NCI-H524 treated with DMSO at 0.1 percent for 48 hours (cell line): ENCODE results near the gene GDF15.
"Not testable (repeated sequence)": the region's sequence is repeated elsewhere in the genome, so short reads cannot be mapped to it uniquely, and the experiment has no call there.

Source experiments
- DNase-seq: peaks from one replicate; lab custom pipeline; 2025; lab: John Stamatoyannopoulos, UW

Gene GDF15

DNA sequence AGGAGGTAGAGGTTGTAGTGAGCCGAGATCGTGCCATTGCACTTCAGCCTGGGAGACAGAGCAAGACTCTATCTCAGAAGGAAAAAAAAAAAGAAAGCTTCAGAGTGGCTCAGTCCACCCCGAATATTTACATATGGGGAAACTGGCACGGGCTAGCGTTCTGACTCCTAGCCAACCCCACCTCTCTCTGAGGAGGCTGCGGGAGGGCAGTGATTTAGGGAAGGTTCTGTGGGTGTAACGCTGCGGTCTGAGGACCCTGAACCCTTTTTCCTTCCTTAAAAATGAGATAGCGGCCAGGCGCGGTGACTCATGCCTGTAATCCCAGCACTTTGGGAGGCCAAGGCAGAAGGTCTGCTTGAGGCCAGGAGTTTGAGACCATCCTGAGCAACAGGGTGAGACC lies 6.5 kb downstream of the GDF15 start:
- no peak for DNase-seq

DNA sequence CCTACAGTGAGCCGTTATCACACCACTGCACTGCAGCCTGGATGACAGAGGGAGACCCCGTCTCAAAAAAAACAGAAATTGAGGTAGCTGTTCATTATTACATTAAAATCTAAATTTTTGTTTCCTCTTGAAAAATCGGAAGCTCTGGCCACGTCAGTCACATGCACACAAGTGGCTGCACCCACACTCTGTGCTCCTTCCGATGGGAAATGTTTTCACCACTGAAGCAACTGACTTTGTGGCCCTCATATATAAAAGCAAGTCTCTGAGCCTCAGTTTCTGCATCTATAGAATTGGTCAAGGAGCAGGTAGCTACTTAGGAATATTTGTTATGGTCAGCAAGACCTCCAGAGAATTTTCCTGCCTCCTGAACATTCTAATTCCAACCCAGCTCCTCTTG lies 7.0 kb downstream of the GDF15 start:
- DNase-seq = no peak

DNA sequence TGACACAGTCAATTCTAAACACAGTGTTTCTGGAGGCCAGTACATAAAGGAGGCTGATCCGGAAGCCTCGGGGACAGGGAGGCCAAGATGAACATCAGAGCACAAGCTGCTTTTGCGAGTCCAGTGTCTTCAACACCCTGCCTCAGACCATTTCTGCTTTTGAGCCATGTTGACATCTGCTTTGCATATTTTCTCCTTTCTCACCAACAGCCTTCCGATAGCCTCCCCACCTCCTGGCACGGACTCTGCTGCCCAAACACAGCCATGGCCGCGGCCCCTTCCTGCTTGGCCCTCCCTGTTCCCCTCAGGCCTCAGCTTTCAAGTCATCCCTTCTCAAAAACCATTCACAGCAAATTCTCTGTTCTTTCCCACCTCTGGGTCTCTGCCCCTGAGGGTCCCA lies 7.9 kb downstream of the GDF15 start:
- no peak for DNase-seq

DNA sequence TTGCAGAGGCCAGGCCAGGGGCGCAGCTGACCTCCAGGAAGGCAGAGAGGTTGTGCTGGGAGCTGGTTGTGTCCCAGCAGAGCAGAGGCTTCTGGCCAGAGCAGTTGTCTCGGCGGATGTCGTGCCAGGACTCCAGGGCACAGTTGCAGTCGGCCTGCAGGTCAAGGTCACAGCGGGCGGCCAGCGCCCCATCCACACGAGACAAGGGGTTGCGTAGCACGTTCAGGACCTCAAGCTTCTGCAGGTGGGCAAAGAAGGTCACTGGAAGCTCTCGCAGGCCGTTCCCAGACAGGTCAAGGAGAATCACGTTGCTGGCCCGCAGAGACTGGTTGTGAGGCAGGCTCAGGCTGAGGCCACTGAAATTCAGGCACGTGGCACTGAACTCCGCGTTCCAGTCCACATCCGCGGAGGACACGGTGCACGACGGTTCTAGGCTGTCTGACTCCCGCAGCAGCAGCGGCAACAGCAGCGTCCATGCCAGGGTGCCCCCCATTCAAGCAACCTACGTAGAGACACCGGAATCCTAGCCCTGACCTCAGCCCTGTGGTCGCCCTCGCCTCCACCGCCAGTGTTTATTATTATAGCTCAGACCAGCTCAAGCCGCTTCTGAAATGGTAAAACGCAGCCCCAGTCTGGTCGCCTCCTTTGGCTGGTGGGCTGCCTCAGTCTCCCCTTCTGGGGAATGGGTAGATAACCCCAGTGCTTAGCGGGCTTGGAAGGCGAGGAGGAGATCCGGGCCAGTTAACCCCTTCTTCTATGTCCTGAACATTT lies 10.7 kb downstream of the GDF15 start:
- DNase-seq = no peak

DNA sequence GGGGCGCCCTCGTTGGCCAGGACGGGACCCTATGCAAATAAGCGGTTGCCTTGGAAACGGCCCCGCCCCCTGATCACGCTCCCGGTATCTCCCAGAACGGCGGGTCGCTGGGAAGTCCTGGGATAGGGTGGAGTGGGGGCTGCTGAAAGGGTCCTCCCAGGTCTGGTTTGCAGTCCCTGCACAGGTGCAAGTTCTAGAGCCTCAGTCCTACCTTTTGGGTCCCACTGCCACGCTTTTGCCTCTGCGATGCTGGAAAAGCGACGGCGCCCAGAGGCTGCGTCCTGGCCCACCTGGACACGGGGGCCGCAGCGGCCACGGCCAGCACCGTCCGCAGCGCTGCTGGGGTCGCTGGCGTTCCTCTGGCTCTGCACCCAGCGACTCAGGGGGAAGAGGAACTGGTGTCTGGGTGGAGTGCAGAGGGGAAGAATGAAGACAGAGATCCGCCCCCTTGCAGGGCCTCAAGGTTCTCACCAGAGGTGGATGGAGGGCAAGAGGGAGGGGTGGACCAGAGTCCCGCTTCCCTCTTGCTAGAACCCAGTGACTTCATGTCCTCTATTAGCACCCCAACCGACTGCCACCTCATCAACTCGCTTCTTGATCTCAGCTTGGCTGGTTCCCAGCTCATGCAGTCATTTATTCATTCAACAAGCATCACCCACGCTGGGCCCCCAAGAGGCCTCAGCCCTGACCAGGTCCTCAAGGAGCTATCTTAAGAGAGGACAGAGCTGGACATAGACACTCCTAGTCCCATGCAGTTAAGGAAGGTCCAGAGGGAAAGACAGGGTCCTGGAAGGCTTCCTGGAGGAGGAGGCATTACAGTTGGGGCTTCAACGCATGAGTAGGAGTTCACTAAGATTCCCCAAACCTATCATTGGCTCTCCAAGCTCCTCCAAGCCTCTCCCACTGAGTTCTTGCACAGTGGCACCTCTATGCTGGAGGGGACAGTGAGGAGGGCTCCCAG lies 11.6 kb downstream of the GDF15 start, which contains the start of gene LRRC25:
TSS of gene LRRC25 (minus strand) at position 381 of the 961 bp plus-strand sequence. CDS start 659 bp downstream, outside the sequence.
- DNase-seq = no peak

DNA sequence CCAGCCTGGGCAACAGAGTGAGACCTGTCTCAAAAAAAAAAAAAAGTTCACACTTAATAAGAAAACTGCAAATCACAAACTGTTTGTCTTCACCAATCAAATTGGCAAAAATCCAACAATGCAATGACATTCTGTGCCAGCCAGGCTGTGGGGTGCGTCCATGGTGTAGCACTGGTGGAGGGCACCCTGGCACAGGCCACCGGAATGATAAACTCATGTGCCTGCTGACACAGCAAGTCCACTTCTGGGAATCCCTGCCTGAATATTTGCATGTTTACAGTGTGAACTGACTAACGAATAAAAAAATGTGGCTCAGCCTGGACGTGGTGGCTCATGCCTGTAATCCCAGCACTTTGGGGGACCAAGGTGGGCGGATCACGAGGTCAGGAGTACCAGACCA lies 13.1 kb downstream of the GDF15 start:
- DNase-seq = no peak

DNA sequence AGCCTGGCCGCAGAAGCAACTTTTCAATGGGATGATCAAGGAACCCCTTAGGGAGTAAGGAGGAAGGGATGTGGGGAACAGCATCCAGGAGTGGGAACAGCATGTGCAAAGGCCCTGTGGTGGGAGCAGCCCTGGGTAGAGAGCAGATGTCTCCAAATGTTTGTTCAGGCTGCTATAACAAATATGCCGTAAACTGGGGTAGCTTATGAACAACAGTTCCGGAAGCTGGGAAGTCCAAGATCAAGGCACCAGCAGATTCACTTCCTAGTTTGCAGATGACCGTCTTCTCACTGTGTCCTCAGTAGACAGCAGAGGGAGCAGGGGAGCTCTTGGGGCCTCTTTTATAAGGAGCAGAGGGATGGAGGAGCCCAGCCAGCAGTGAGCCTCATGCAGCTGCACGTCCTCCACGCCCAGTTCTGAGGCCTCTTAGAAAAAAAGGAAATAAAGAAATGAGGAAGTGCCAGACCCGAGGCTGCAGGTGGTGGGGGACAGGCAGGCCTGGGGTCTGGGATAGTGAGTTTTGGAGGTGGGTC lies 15.7 kb downstream of the GDF15 start:
- DNase-seq = no peak

DNA sequence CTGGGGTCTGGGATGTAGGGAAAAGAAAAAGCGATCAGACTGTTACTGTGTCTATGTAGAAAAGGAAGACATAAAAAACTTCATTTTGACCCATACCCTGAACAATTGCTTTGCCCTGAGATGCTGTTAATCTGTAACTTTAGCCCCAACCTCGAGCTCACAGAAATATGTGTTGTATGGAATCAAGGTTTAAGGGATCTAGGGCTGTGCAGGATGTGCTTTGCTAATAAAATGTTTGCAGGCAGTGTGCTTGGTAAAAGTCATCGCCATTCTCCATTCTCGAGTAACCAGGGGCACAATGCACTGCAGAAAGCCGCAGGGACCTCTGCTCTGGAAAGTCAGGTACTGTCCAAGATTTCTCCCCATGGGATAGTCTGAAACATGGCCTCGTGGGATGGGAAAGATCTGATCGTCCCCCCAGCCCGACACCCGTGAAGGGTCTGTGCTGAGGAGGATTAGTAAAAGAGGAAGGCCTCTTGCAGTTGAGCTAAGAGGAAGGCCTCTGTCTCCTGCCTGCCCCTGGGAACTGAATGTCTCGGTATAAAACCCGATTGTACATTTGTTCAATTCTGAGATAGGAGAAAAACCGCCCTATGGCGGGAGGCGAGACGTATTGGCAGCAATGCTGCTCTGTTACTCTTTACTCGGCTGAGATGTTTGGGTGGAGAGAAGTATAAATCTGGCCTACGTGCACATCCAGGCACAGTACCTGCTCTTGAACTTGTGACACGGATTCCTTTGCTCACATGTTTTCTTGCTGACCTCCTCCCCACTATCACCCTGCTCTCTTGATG lies 16.7 kb downstream of the GDF15 start:
- DNase-seq = not testable (repeated sequence)

DNA sequence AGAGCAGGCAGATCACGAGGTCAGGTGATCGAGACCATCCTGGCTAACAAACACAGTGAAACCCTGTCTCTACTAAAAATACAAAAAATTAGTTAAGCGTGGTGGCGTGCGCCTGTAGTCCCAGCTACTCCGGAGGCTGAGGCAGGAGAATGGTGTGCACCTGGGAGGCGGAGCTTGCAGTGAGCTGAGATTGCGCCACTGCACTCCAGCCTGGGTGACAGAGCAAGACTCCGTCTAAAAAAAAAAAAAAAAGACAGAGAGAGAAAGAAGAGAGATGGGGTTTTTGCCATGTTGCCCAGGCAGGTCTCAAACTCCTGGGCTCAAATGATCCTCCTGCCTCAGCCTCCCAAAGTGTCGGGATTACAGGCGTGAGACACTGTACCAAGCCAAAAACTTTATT lies 19.8 kb downstream of the GDF15 start:
- DNase-seq = not testable (repeated sequence)

DNA sequence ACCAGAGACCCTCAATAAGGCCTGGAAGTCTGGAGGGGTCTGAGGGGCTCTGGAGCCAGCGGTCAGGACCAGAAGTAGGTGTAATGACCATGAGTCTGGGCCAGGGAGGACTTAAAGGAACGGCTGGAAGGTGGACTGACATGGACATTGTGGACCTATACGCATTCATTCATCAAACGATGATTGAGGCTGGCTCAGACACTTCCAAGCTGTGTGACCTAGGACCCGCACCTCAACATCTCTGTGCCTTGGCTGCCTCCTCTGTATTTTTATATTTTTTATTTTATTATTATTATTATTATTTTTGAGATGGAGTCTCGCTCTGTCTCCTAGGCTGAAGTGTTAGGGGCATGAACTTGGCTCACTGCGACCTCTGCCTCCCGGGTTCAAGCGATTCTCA lies 20.8 kb downstream of the GDF15 start:
- no peak for DNase-seq

DNA sequence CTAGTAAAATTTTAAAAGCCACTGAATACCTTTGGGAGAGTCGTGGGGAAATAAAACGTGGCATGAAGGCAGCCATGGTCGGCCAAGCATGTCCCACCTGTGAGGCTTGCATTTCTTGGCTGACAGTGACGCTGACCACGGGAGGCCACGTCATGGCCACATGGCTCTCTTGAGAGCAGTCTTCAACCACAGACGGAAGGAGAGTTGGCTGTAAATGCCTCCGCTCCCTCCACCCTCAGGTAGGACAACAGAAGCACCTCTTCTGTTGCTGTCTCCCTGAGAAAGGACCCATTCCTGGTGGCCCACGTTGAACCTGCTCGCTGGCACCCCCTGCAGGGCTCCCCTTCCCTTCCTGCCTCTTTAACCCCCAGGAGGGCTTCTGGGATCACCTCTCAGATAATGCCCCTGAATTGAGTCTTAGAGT lies 22.1 kb downstream of the GDF15 start:
- no peak for DNase-seq

DNA sequence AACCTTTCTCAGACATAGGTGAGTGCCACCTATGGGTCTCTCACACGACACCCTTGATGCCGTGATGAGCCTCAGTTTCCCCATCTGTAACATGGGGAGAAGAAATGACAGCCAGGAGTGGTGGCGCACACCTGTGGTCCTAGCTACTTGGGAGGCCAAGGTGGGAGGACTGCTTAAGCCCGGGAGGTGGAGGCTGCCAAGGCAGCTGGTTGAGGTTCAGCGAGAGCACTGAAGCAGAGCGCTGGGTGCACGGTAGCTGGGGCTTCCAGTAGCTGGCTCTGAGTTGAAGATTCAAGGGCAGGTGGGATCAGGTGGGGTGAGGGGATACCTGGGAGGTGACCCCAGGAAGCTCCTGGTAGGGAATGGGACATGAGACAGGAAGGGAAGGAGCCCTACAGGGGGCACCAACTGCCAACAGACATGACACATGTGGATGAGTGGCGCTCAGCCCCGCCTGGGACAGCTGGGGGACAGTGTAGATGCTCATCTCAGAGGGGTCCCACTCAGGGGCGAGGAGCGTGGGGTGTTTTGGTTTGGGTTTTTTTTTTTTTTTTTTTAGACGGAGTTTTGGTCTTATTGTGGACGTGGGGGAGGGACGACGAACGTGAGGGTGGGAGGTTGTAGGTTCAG lies 26.8 kb downstream of the GDF15 start:
- DNase-seq = no peak

DNA sequence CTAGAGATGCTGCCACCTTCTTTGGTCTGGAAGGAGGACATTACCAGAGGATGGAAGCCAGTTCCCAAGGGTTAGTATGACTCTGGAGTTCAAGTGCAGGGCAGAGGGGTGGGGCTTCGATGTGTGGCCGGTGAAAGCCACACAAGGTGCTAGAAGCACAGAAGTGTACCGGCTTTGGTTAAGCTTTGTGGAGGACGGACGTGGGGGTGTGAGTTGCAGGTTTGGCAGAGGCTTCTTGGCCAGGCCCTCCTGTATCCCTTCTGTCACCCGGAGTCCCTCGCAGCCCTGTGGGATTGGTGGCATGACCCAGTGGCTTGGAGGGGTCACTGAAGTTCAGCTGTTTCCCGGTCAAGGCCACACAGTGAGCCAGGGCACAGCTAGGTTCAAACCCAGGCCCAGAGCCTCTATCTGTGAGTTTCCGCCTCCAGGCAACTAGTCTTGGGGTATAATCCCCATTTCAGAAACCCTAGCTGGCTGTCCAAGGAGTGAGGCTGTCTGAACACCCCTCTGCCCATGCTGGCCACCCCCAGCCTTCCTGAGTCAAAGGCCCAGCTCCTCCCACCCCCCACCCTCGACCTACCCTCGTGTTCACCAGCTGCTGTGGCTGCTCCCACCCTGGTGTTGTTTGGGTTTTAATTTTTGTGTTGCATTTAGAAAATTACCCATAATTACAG lies 28.7 kb downstream of the GDF15 start:
- DNase-seq = no peak

DNA sequence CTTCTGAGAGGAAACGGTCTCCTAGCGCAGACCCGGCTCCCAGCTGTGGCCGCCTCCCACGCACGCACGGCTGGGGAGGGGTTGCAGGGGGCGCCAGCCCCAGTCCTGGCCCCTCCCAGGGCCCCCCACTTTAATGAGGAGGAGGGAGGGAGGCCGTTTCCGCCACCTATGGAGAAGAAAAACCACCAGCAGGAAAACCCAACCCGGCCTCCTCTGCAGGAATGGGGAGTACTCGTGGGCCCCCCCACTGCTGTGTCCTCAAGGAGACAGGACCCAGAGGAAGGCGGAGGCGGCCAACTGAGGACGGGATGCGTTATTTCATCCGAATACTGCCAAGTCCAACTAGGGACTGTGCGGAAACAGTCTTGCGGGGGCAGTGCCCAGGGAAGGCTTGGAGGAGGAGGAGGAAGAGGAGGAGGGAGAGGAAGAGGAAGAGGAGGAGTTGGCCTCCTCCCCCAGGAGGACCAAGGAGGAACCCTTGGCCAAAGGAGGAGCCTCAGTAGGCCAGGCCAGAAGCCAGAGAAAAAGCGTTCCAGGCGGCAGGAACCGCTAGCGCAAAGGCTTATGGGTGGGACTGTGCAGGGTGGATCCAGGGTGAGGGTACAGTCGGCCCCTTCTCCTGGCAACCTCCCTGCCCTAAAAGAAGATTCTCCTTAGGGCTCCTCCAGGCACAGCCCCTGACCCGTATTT lies 29.4 kb downstream of the GDF15 start:
- no peak for DNase-seq

DNA sequence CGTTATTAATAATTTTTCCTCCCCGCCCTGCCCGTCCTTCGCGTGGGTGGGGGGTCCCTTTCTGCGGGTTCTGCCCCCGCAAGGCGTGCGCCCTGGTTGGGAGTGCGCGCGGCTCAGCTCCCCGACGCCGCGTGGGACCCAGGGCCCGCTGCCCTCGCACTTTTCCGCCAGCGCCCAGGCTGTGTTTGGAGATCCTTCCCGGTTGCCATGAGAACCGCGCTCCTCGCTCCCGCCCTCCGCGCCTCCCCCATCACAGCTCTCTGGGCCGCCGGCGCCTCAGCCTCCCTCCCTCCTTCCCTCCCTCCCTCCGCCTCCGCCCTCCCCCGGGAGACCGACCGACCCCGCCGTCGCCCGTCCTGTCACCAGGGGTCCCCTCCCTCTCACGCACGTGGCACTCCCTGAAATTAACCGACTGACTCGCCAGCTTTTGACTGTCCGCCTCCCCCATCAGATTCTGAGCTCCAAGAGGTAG lies 30.9 kb downstream of the GDF15 start:
- peak; percentile 43 for DNase-seq

DNA sequence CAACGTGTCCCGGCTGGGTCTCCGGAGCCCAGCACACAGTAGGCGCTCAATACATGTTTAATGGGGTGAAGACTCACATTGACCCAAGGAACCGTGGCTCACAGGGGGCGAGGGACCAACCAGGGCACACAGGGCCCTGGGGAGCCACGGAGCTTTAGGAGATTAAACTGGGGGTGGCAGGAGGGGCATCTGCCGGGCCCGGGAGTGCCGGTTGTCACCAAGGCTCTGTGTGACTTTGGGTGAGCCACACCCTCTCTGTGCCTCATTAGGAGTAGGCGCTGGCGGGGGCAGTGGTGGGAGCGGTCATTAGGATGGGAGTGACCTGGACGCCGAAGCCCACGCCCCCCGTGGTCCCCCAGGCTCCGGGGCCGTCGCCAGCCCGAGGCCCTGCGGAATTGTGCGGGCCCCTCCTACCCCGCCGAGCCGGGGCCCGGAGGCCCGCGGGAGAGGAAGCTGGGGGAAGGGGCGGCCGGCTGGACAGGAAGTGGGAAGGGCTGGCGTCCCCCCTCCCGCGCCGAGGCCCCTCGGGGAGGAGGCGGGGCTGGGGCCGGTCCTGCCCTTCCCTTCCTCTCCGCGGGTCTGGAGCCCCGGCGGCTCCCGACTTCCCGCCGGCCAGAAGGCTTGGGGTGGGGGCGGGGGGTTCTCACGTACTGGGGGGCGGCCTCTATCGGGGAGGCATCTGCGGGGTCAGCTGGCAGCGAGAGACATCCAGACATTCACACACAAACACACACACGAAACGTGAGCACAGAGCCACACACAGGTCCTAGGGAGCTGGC lies 31.5 kb downstream of the GDF15 start:
- no peak for DNase-seq

DNA sequence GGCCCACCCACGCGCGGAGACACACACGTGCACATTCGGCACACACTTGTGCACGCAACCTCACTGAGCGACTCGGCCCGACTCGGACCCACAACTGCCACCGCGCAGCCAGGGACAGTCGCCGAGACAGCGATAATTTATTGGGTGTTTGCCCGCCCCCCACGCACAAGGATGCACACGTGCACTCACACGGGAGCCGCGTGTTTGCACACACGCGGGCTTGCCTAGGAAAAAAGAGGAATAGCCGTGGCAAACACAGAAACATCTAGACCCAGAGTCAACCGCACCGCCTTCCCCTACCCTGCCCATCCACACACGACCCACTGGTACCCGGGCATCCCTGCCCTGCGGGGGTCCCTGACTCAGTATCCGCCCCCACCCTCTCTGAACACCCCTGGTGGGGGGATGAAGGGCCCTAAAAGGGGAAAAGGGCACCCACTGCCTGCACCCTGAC lies 32.1 kb downstream of the GDF15 start:
- no peak for DNase-seq

DNA sequence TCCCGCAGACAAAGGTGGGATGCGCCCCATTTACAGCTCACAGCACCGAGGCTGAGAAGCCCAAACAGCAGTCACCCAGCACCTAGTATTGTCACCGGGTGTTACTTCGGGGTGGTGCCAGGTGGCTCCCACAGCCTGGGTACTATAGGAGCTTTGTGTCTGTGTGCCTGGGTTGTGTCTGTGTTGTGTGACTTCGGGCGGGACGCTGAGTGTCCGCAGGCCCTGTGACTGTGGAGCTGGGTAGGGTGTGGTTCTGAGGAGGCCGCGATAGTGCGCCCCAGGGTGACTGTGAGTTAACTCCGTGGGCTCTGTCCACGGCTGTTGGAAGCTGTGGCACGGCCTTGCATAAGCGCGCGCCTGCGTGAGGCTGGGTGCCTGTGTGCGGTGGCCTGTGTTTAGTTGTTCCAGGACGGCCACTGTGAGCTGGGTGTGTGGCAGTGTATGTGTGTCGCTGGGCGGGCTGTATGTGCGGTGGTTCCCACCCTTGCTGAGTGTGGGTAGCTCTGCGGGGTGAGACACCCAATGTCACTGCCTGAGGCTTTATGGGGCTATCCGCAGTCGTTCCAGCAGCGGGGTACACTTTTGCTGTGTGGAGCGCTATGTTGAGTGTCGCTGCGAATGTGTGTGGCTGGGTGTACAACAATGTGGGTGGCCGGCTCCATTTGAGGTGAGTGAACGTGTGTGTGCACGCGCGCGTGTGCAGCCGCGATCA lies 32.7 kb downstream of the GDF15 start:
- DNase-seq = no peak
